GM12872 (cell line): ENCODE measurements around the gene AHRR.

Experiments used
- TF ChIP-seq, protein P1 (sequence below): IDR thresholded peaks from 3 replicates; pipeline ENCODE4 v1.5.1; 2011; ENCODE audit warnings: low read depth, mild to moderate bottlenecking, low read length, moderate library complexity; ENCODE audit not compliant: insufficient read depth

The AHRR gene

DNA sequence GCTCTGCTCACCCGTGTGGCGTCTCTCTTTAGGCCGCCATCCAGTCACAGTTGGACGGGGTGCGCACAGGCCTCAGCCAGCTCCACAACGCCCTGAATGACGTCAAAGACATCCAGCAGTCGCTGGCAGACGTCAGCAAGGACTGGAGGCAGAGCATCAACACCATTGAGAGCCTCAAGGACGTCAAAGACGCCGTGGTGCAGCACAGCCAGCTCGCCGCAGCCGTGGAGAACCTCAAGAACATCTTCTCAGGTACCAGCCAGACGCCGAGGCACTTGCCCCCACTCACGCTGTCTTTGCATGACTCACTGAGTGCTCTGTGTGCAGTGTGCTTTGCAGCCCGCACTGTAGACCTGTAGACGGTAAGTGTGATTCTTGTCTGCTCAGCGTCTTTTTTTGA is 126.0 kb downstream of the AHRR start:
- TF ChIP-seq, protein P1, sequence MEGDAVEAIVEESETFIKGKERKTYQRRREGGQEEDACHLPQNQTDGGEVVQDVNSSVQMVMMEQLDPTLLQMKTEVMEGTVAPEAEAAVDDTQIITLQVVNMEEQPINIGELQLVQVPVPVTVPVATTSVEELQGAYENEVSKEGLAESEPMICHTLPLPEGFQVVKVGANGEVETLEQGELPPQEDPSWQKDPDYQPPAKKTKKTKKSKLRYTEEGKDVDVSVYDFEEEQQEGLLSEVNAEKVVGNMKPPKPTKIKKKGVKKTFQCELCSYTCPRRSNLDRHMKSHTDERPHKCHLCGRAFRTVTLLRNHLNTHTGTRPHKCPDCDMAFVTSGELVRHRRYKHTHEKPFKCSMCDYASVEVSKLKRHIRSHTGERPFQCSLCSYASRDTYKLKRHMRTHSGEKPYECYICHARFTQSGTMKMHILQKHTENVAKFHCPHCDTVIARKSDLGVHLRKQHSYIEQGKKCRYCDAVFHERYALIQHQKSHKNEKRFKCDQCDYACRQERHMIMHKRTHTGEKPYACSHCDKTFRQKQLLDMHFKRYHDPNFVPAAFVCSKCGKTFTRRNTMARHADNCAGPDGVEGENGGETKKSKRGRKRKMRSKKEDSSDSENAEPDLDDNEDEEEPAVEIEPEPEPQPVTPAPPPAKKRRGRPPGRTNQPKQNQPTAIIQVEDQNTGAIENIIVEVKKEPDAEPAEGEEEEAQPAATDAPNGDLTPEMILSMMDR: no peak

- TF ChIP-seq, protein P1: no peak
These were observed 126.7 kb downstream of the AHRR start for GRCh38 chr5:448061-448765.

DNA sequence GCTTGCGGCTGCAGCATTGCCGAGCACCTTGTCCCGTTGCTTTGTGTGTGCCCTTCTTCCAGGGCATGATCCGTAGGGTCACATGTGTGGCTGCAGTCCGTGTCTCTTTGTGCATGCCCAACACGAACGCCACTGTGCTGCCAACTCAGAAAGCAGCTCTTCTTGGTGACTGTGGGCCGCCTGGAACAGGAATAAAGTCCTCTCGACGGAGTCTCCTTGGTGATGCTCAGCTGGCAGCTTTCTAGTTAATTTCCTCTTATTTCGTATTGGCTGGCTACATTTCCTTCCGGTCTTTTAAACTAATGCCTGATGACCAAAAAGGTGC is 127.2 kb downstream of the AHRR start:
- TF ChIP-seq, protein P1: no peak

DNA sequence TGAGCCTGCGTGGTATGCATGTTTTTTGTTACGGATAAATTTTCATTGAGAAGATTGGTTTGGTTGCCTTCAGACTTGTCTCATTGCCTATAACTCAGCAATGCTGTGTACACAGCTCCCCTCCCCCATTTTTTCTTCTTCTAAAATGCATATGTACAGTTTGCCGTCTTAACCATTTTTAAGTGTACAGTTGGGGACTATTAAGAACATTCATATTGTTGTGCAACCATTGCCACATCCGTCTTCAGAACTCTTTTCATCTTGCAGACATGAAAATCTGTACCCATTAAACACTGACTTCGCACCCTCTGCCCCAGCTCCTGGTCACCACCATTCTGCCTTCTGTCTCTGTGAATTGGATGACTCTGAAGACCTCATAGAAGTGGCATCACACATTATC is 127.6 kb downstream of the AHRR start:
- TF ChIP-seq, protein P1: no peak

DNA sequence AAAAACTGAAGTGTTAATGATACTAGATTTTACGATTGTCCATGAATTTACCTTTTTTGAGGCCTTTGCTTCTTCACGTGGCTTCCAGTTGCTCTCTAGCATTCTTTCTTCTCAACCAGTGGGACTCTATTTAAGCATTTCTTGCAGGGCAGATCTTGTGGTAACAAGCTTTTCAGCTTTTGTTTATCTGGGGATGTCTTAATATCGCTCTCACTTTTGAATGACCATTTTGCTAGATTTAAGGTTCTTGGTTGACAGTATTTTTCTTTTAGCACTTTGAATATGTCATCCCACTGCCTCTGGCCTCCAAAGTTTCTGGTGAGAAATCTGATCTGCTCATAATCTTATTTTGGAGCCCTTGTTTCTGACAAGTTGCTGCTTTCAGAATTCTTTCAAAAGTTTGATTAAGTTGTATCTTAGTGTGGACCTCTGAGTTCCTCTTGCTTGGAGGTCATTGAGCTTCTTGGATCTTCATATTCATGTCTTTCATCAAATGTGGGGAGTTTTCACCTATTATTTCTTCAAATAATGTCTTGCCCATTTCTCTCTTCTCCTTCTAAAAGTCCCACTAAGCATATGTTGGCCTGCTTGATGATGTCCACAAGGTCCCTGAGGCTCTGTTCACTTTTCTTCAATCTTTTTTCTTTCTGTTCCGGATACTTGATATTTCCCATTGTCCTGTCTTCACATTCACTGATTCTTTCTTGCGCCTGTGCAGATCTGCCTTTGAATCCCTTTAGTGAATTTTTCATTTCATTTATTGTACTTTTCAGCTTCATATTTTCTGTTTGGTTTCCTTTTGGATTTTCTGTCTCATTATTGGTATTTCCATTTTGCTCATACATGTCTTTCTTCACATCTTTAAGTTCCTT is 130.3 kb downstream of the AHRR start:
- TF ChIP-seq, protein P1: no peak

DNA sequence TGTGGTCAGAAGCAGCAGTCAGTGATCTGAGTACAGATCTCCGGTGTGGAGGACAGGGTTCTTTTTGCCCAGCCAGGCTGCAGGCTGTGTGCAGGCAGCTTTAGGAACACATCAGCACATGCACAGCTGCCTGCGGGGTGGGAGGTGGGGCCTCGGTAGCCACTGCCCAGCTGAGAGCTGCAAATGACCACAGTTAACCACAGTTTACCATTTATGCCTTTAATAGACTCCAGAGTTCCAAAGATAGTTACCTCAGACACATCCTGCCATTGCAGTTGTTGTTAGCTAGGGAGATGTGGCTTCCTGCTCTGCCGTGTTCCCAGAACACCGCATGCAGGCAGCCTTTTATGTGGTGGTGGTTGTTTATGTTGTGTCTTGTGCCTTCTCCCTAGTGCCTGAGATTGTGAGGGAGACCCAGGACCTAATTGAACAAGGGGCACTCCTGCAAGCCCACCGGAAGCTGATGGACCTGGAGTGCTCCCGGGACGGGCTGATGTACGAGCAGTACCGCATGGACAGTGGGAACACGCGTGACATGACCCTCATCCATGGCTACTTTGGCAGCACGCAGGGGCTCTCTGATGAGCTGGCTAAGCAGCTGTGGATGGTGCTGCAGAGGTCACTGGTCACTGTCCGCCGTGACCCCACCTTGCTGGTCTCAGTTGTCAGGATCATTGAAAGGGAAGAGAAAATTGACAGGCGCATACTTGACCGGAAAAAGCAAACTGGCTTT is 131.6 kb downstream of the AHRR start:
- TF ChIP-seq, protein P1: no peak

DNA sequence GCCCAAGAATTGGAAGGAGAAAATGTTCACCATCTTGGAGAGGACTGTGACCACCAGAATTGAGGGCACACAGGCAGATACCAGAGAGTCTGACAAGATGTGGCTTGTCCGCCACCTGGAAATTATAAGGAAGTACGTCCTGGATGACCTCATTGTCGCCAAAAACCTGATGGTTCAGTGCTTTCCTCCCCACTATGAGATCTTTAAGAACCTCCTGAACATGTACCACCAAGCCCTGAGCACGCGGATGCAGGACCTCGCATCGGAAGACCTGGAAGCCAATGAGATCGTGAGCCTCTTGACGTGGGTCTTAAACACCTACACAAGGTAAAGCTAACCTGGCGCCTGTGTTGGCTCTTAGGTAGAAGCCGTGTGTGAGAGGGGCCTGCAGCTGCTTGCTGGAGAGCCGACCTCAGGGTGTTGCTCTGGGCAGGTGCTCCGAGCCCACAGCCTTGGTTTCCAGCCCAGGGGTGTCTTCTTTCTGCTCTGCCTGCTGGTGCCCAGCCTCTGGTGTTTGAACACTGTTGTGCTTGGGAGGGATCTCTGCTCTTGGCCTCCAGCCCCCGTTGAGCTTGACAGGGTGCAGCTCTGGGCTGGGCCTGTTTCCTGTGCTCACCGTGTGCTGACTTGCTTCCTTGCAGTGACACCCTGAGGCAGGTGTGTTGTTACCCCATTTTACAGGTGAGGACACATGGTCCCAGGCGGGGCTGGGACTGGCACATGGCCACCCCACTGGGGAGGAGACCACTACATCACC is 132.4 kb downstream of the AHRR start:
- TF ChIP-seq, protein P1: no peak
